ENCODE results near the gene MLKL. TPM values are rescaled to one million over a fixed set of nuclear protein-coding genes. Genes with fewer than 3 reads are reported as not detected.
A peak's percentile ranks its signal among the peaks of the same experiment; 100 is the strongest.

MLKL gene
- total and polyA plus RNA-seq, 2 of the 13 experiments (the other 11 are each of a cell fraction or from before 2014, with no cell fraction given) = 6.4 to 10.7 TPM

GRCh38 chr16:74667255-74667700, 33.4 kb downstream of the MLKL start (continued):
- 0 out of 2 replicates have a peak, but pooled peaks have one; percentile 13 for TF ChIP-seq STAT6 (CRISPR knock-in tag; IDR thresholded peaks at IDR 0.05; ENCODE audit: borderline replicate concordance)
- TF ChIP-seq ZNF414 (CRISPR knock-in tag; IDR thresholded peaks at IDR 0.05) = no peak
- TF ChIP-seq ZSCAN29 (CRISPR knock-in tag; conservative IDR thresholded peaks at IDR 0.05) = no peak
- TF ChIP-seq ZSCAN9 (CRISPR knock-in tag; IDR thresholded peaks at IDR 0.05; ENCODE audit: borderline replicate concordance) = no peak
- no peak for TF ChIP-seq ZGPAT (CRISPR knock-in tag; IDR thresholded peaks at IDR 0.05)
- 0 out of 2 replicates have a peak, but pooled peaks have one; percentile 27 for TF ChIP-seq PAXIP1 (CRISPR knock-in tag; conservative IDR thresholded peaks at IDR 0.05)
- peak; percentile 43; the same call in 1 of the 2 replicates for TF ChIP-seq ZBTB7B (CRISPR knock-in tag; IDR thresholded peaks at IDR 0.05)
- TF ChIP-seq GABPB1 (CRISPR knock-in tag; IDR thresholded peaks at IDR 0.05) = no peak
- peak; percentile 50; the same call in 1 of the 2 replicates for TF ChIP-seq KMT2A (CRISPR knock-in tag; IDR thresholded peaks at IDR 0.05)
- TF ChIP-seq KLF16 (CRISPR knock-in tag; IDR thresholded peaks at IDR 0.05) = peak in 1 of 2 experiments; percentile 60; a peak in 2 of 4 replicates
- no peak for TF ChIP-seq CTCF (CRISPR knock-in tag; IDR thresholded peaks at IDR 0.05)
- TF ChIP-seq ASH2L (IDR thresholded peaks at IDR 0.05; ENCODE audit: insufficient read length, low read depth, low read length) = peak; percentile 6
- no peak for TF ChIP-seq SP2 (CRISPR knock-in tag; IDR thresholded peaks at IDR 0.05)
- TF ChIP-seq ZNF362 (CRISPR knock-in tag; IDR thresholded peaks at IDR 0.05; ENCODE audit: borderline replicate concordance) = peak; percentile 14; the same call in 1 of the 2 replicates
- TF ChIP-seq ZKSCAN1 (IDR thresholded peaks at IDR 0.05; ENCODE audit: low read length) = no peak
- TF ChIP-seq GABPA (IDR thresholded peaks at IDR 0.05; ENCODE audit: low read depth, low read length) = no peak
- no peak for TF ChIP-seq GABPA (CRISPR knock-in tag; IDR thresholded peaks at IDR 0.05; ENCODE audit: low read depth)

Data from HepG2 (cell line).